Activated CD4-positive, alpha-beta T cell treated with anti-CD3 and anti-CD28 coated beads, Interleukin-2, amount 50 U/mL, for 24 hours (primary cell): ENCODE measurements around the gene PROSER2.
A peak's percentile ranks its signal among the peaks of the same experiment; 100 is the strongest.

Source experiments
- DNase-seq, 2 donors: peaks; one replicate each; pipeline ENCODE4 v3.0.0-alpha.2; 2020; ENCODE audit warnings: low read depth in 1 of 2, low spot score in 1 of 2

The PROSER2 gene

GRCh38 chr10:11866199-11866925 lies 43.2 kb downstream of the PROSER2 start:
- no peak for DNase-seq

GRCh38 chr10:11869219-11869618 lies 46.1 kb downstream of the PROSER2 start:
- no peak for DNase-seq

DNA sequence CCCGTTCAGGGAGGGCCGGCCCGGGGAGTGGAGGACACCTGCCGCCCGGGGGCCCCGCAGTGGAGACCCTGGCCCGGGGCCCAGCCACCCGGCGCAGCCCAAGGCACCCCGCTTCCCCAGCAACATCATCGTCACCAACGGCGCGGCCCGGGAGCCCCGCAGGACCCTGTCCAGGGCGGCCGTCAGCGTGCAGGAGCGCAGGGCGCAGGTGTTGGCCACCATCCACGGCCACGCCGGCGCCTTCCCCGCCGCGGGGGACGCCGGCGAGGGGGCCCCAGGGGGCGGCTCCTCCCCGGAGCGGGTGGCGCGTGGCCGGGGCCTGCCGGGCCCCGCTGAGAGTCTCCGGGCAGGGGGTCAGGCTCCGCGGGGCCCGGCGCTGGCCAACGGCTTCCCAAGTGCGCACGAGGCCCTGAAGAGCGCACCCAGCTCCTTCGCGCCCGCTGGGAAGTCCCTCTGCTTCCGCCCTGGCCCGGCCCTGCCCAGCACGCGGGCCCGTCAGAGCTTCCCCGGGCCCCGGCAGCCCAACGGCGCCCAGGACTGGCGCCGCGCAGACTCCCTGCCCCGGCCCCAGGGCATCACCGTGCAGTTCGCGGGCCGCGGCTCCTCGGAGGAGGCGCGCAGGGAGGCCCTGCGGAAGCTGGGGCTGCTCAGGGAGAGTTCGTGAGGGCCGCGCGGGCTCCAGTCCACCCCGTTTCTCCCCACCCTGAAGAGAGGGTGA lies 46.7 kb downstream of the PROSER2 start:
- DNase-seq = no peak

DNA sequence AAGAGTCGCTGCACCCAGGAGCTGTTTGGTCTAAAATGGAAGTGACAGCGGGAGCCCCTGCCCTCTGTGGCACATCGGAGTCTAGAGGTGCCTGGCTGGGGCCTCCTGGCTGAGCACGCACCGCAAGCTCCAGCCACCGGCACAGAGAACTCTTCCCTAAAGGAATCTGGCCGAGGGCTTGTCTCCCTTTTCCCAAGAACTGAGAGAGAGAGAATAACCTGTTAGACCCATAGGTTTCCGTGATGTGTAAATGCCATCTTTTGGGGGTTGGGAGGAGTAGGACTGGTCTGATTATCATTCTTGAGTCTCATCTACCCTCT lies 47.3 kb downstream of the PROSER2 start:
- DNase-seq = no peak

DNA sequence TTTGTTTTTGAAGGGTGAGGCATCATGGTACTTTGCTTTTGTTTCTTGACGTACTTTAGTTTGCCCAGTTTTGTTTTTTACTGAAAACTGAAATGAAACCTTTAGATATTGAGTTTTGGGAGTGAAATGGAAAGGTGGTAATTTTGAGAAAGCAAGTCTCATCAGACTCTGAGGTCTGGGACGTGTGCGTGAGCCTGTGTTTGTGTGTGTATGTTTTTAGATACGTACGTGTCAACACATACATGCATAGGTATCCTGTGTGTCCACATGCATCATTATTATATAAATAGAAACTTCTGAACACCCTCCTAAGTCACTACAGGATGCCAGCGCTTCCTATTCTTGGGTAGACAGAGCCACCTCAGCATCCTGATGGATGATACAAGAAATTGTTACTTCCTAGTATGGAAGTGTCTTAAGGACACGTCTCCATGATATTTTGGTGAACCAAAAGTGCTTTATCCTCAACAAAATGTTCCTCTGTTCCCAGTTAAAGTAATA lies 47.8 kb downstream of the PROSER2 start:
- DNase-seq = no peak

GRCh38 chr10:11871466-11871865 lies 48.3 kb downstream of the PROSER2 start:
- no peak for DNase-seq

- DNase-seq = peak in 1 of 2 donors; percentile 22
Observed at GRCh38 chr10:11874568-11875493, 51.7 kb downstream of the PROSER2 start.

GRCh38 chr10:11875494-11876281 lies 52.5 kb downstream of the PROSER2 start:
- no peak for DNase-seq

DNA sequence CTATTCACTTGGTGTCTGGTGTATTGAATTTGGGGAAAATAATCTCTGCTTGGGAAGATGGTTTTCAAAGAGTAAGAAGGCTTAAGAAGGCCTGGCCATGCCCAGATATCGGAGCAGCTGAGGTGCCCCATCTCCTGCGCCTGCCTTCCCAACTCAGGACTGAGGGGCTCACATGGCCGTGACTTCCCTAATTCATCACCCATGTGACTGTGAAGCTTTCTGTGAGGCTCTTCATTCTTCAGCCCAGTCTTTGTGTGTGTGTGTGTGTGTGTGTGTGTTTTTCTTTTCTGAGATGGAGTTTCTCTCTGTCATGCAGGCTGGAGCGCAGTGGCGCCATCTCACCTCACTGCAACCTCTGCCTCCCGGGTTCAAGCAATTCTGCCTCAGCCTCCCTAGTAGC lies 53.2 kb downstream of the PROSER2 start:
- no peak for DNase-seq

- DNase-seq = no peak
Observed at GRCh38 chr10:11876805-11877590, 53.8 kb downstream of the PROSER2 start.

GRCh38 chr10:11877591-11877905 lies 54.4 kb downstream of the PROSER2 start:
- DNase-seq = no peak

GRCh38 chr10:11878776-11879175 lies 55.6 kb downstream of the PROSER2 start:
- no peak for DNase-seq

- DNase-seq = no peak
Observed at GRCh38 chr10:11879387-11880094, 56.4 kb downstream of the PROSER2 start.

- DNase-seq = no peak
Observed at GRCh38 chr10:11880151-11881029, 57.2 kb downstream of the PROSER2 start.

DNA sequence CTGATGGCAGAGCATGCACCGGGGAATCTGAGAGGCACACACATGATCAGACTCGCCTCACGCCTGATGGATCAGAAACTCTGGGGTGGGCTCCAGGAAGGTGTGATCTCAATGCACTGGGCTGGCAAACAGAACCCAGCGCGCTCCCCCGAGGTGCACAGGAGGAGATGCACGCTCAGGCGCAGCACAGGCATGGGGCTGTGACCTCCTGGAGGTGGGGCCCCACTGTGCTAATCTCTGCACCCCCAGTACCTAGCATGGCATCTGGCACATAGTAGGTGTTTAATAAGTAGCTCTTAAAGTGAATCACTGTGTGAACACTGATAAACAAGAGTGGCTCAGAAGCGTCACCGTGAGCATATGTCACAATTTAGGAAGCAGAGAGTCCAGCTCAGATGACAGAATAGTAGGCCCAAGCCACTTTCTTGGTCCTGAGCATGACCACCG lies 57.9 kb downstream of the PROSER2 start:
- no peak for DNase-seq

GRCh38 chr10:11881477-11882417 lies 58.6 kb downstream of the PROSER2 start:
- DNase-seq = no peak

- DNase-seq = no peak
Observed at GRCh38 chr10:11882646-11883375, 59.7 kb downstream of the PROSER2 start.
